HG03108 (cell line): ENCODE data around the gene MLN.

Experiments used
- ATAC-seq: cut with Tn5 transposase; IDR thresholded peaks from one replicate; pipeline ENCODE4 v1.9.1; 2021; ENCODE audit warnings: moderate library complexity; ENCODE audit not compliant: unreplicated experiment

The MLN gene, protein sequence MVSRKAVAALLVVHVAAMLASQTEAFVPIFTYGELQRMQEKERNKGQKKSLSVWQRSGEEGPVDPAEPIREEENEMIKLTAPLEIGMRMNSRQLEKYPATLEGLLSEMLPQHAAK

DNA sequence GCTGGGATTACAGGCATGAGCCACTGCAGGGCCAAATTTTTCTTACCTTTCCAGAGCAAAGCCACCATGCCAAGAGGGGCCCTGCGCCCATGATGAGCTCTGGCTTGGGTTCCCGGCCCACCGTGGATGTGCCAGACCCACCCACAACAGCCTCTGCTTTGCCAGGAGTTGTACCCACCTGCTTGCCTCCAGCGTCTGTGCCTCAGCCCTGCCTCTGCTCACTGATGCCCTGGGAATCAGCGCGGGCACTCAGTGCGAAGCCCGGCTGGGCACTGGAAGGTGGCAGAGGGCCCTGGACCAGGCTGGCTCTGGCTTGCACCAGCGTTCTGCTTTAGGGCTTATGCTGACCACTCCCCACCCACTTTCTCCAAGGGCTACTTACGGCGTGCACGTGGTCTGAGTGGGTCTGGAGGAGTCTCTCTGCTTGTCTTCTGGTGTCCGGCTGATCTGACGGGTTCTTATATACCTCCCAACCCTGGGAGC is at the start of gene MLN:
TSS of gene MLN (minus strand) at position 433 of the 483 bp plus-strand sequence. CDS start 2,840 bp downstream, outside the sequence.
- ATAC-seq: no peak

DNA sequence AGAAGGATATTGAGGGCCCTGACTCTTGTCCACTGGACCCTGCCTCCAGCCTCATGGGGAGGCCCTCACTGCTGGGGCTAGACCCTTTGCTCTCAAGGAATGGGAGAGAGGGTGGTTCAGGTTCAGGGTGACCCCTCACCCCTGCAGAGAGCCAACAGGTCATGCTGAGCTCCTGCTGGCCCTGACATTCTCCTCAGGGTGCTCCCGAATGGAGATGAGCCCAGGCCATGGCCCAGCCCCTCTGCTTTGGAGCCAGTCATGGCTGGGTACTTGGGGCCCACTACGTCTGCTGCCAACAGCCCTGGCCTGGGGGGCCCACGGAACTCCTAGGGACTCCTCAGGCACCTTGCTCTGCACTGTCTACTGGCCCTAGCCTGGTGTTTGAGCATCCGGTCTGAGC is 49.2 kb upstream of the MLN start:
- no peak for ATAC-seq

DNA sequence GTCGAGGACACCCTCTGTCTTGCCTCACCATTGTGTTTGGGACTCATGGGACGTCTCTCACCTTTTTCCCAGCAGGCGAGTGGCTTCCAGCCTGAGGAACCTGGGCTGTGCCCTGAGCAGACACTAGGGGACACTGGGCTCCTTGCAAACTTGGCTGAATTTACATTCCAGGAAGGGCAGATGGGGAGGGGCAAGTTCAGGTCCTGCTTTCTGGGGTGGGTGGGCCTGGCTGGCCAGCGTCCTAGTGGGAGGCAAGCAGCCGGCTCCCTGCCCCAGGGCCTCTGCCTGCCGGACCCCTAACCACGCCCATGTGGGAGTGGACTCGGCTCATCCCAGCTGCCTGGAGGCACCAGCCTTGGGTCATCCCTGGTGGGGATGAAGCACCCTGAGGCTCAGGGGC is 48.2 kb upstream of the MLN start:
- no peak for ATAC-seq

DNA sequence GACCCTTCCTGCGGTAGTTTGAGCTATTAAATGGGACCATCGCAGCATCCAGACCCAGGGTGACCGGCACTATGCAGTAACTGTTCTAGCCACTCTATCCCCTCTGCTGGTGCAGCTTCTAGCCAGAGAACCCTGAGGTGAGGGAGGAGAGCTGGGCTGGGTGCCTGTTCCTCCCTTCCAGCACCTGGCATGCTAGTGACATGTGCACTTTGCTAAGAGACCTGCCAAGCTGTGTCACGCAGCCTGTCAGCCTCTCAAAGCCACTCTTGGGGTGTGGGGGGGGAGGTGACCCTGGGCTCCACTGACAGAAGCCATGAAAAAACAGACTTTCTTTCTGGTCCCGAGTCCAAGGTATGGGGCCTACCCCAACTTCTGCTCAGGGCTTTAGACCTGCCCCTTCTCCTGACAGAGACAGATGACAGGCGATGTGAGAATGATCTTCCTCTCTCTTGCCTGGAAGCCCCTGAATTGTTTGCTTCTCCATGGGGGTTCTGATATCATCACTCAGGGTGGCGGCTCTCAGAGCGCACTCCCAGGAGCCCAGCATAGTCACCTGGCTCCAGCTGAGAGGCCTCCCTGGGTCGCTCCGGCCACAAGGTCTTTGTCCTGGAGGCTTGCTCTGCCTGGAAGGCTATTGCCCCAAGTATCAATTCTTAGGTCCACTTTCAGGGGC is 47.2 kb upstream of the MLN start:
- ATAC-seq: no peak

DNA sequence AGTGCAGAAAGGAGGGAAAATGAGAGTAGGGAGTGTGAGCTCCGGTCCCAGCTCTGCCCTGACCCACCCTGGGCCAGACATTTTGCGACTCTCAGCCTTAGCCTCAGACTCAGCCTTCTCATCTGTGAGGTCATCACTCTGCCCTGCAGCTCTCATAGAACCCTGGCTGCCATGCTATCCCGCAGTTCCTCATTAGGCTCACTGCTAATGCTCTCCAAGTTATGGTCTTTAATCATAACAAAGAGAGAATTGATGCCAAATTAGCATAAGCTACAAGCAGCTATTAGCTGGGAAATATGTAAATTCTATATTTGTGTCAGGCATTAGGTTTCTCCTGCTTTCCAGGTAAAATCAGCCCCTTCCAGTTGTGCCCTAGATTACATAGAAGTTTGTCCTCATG is 46.5 kb upstream of the MLN start:
- no peak for ATAC-seq

DNA sequence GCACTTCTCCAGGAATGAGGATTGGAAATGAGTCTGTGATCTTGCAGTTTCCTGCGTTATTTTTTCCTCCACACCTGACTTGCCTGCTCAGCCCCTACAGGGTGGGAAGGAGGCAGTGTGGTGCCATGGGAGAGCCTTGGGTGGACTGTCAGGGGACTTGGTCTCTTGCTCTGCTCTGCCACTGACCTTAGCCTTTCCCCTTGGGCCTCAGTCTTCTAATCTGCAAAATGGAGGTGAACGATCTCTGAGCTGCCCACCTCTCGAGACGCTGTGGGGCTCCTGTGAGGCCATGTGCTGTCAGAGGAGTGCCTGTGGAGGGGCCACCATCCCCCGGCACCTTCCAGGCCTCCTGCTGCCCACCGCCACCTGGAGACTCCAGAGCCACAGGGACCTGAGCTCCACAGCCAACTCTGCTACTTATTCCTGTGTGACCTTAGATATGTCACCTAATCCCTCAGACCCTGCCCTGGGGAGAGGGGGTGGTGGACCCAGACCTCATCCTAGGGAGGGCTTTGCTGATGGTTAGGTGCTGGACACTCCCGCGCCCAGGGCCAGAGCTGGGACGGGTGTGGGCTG is 45.8 kb upstream of the MLN start:
- ATAC-seq: no peak

DNA sequence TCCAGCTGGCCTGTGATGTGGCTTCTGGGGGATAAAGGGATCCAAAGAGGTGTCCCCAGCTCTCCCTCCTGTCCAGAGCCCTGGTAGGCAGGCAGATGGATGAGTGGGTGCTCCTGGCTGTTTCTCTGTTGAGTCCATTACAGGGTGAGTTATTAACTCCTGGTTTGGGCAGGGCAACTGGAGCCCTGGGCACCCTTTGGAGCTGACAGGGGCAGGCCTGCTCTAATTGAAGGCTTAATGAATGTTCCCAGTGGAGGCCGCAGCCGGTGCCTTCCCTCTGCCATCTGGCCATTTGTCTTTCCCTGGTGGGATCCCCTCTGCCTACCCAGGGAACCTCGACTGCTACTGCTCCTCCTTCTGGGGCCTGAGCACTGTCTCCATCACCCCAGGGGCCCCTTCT is 44.7 kb upstream of the MLN start:
- ATAC-seq: no peak

DNA sequence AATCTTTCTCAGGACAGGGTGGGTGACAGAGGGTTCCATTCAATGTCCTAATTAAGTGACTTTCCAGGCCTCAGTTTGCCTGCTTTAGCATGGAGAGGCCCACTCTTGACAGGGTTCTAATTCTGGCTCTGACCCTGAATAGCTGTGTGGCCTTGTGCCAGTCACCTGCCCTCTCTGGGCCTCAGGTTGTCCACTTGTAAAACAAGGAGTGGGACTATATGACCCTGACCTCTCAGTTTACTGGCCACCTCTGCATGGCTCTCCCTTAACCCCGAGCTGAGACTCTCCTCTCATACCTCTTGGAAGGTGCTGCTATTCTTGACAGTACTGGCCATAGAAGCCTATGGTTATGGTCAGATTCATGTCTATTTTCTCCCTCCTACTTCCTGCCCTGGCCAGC is 44.1 kb upstream of the MLN start:
- no peak for ATAC-seq

DNA sequence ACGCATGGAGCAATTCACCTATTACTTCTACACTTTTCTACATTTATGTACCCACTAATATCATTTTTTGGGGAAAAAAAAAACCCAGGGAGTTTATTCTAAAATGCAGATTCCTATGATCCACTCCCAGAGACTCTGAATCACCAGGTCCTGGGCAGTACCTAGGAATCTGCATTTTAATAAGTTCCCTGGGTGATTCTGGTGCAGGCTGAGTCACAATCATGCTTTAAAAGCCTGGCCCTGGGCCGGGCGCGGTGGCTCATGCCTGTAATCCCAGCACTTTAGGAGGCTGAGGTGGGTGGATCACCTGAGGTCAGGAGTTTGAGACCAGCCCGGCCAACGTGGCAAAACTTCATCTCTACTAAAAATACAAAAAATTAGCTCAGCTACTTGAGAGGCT is 43.3 kb upstream of the MLN start:
- no peak for ATAC-seq

DNA sequence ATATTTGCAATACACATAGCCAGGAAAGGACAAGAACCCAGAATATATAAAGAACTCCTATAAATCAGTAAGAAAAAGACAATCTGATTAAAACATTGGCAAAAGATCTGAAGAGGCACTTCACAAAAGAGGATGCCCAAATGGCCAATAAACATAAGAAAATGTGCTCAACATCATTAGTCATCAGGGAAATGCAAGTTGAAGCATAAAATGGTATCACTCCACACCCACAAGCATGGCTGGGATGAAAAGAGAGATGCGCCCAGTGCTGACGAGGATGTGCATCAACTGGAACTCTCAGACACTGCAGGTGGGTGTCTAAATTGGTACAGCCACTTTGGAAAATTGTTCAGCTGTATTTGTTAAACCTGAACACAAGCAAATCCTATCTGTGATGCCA is 42.4 kb upstream of the MLN start:
- ATAC-seq: no peak

DNA sequence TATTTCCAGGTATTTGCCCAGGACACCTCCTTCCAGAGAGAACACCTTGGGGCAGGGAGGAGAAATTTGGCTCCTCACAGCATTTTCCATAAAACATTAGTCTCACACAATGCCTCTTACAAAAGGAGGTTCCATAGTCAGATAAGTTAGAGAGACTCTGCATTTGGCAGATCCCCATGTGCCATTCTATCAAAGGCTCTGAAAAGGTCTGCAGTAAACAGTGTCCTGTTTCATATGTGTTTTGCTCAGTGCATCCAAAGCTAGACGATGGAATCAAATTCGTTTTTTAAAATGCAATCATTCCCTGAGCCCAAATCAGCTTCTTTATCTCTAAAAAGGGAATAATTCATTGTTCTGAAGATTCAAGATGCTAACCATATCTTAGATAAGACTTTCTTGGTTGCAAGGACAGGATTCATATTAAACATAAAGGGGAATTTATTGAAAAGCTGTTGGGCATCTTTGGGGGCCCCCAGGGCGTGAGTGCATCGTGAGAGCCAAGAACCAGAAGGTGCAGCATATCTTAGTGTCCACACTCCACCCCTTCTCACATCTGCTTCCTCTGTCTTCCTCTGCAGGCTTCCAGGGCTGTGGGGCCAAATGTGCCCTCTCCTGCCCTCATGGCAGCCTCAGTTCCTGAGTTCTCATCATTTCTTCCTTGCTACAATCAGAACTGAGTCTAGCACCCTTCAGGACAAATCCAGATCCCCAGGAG is 41.4 kb upstream of the MLN start:
- no peak for ATAC-seq

DNA sequence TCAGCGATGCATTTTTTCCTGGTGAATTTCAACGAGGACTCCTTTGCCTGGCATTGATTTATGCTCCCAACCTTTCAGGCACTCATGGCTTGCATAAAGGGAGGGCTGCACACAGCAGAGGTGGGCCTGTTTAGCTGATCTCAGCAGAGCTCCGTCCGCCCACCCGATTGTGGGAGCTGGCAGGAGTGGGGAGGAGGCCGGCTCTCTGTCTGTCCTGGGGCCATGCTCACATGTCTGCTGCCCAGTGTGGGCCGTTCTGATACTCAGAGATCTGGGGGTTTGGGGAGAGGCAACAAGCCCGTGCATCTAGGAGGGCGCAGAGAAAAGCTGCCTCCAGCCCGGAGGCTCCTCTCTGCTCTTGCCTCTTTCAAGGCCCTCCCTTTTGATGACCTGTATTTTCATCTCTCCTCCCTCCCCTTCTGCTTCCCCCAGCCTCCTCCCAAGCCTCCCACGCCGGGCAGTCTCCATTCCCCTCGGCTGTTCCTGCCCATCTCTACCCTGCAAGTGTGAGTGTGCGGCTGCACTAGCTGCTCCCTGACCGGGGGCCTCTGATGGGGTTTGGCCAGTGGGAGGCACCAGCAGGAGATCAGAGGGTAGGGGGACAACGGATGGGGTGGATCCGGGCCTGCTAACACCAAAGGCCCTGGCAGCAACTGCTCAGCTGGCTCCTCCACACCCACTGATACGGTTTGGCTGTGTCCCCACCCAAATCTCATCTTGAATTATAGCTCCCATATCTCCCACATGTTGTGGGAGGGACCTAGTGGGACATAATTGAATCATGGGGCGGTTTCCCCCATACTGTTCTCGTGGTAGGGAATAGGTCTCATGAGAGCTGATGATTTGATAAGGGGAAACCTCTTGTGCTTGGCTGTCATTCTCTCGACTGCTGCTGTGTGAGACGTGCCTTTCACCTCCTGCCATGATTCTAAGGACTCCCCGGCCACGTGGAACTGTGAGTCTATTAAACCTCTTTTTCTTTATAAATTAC is 39.6 kb upstream of the MLN start:
- no peak for ATAC-seq

DNA sequence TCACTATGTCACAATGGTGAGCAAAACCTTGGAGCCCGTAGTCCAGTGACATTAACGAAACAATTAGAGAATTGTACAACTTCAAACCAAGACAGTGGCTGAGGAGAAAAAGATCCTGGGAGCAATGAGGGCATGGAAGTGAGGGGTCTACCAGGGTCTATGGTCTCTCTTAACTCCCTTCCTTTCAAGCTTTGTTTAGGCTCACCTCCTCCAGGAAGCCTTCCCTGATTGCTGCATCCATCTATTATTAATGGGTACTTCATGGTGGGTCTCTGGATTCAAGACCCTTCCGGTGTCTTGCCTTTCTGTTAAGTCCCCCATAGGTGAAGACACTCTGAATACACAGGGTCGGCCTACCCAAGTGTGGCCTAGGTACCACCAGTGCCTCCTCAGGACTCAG is 38.1 kb upstream of the MLN start:
- ATAC-seq: no peak

DNA sequence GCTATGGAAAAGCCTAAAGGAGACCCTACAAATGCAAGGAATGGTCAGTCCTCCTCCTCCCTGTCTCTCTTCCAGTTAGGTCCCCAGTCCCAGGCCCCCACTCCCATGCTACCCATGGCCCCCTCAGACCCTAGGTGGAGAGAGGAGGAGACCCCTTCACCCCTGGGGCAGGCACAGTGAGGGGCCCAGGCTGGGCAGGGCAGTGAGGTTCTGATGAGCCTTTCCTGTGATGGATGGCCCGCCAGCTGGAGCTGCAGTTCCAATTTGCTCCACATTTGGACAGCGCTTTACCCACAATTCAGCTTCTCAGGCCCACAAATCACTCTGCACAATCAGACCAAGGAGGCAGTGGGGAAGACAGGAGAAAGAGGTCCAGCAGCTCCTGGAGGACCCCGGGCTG is 37.3 kb upstream of the MLN start:
- no peak for ATAC-seq

DNA sequence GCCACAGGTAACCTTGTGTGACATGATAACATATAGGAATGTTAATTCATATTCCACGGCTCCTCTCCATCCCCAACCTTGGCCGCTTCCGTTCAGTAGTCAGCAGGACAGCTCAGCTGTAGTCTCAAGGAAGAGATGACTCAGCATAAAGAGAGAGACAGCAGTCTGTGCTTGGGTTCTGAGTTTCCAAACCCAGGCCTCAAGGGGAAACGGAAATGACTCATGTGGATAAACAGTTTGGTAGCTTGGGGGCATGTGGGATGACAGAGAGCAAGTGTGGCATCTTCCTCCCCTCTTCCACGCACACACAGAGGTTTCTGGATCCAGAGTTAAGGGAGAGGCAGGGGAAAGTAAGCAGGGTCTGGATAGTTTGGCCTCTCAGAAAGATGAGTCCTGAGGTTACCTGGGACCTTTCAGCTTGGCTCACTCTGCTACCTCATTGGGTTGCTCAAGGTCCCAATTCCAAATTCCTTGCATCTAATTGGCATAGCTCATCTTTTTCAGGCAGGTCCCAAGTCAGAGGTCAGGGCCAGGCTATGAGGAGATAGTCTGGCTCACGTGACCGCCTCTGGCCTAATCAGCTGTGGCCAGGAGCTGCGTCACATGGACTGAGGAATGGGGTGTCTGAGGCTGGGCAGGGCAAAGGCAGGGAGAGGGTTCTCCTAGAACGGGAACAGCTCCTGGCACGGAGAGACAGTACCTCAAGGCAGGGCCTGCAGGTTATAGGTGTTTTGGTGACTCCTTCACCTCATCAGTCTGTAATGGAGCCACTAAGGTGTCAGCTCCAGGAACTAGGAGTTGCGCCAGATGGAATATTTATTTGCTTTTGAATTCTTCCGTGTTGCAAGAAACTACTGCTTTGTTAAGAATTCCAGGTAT is 36.5 kb upstream of the MLN start:
- peak; percentile 70 for ATAC-seq

DNA sequence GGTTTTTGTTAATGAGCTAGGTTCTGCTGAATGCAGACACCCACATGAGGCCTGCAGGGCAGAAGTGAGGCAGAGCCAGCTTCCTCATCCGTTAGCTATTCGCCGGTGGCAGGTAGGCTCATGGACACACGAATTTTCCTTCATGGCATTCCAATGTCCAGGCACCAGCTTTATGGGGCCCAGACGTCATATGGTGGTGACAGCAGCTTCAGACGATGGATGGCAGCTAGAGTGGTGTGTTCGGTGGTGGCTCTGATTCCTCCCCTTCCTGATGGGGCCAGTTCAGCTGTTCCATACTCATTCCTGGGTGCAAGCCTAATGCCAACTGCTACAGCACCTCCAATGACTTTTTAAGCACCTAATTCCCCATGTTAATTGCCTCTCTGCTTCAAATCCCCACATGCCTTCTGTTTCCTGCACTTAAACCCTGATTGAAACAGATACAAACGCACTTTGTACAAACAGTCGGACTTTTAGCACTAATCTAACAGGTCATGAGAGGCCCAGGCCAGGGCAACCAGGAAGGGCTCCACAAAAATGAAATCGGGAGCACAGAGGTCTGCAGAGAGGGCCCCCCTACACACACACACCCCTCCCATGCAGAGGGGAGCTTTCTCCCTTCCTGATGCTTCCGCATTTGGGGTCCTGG is 35.7 kb upstream of the MLN start:
- no peak for ATAC-seq

DNA sequence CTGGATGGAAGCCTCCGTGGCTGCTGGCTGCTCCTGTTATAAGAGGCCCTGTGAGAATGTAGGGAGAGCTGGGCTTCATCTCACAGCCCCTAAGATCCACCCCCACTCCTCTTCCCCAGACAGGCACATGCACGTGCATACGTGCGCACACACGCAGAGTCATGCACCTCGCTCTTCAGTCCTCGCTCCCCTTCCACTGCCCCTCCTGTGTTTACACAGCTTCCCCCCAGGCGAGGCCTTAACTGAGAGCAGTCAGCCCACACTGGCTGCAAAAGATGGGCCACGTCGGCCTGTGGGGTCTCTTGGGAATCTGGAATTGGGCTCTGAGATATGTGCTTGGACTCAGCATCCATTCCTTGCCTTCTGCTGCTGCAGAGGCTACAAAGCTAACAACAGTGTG is 35.2 kb upstream of the MLN start:
- no peak for ATAC-seq

DNA sequence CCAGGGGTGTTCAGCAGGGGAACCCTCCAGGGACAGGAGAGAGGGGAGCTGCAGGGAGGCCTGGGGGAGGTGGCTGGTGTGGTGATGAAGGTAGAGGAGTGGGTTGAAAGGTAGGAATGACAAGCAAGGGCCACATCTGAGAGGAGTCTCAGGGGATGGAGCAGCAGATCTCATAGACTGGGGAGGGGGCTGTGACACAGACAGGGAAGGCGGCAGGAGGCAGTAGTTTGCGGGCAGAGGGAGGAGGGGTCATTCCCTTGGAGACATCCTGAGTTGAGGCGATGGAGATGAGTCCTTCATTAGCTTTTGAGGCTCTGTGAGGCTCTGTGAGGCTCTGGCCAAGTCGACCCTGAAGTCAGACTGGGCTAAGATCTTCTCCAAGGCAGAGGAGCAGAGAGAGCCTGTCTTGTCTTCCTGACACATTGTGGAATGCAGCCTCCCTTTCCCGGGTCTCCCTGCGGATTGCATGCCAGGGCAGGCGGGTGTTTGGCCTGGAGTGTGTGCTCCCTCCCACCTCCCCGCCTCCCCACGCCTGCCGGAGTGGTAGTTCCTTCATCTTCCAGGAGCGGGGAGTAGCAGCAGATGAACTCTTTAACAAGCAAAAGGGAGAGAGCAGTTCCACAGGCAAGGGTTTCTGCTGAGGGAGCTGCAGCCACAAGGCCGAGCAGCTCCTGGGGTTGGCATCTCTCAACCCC is 34.3 kb upstream of the MLN start:
- no peak for ATAC-seq
